Sigmoid colon (tissue), 7 donors: Measurements from ENCODE around the gene DOCK9. TPM values are rescaled to one million over a fixed set of nuclear protein-coding genes. Genes with fewer than 3 reads are reported as not detected.

Experiments
- DNase-seq: peaks from one replicate; pipeline ENCODE4 v3.0.0-alpha.2; 2019
- H3K27ac ChIP-seq, 4 donors: fragments of 200-600 bp; sonication (generic); one replicate each; pipeline ENCODE4 v1.5.1; 2016 to 2019; ENCODE audit warnings: mild to moderate bottlenecking in 1 of 4
- H3K27me3 ChIP-seq, 3 donors: fragments of 200-600 bp; sonication (generic); one replicate each; pipeline ENCODE4 v1.5.1; 2019; ENCODE audit warnings: mild to moderate bottlenecking in 1 of 3
- H3K36me3 ChIP-seq, 4 donors: fragments of 200-600 bp; sonication (generic); one replicate each; pipeline ENCODE4 v1.5.1; 2016 to 2019
- H3K4me1 ChIP-seq, 4 donors: fragments of 200-600 bp; sonication (generic); one replicate each; pipeline ENCODE4 v1.5.1; 2017 to 2019
- H3K4me3 ChIP-seq, 4 donors: fragments of 200-600 bp; sonication (generic); one replicate each; pipeline ENCODE4 v1.5.1; 2017 to 2019; ENCODE audit warnings: mild to moderate bottlenecking in 2 of 4, moderate library complexity in 1 of 4
- H3K9me3 ChIP-seq, 4 donors: fragments of 200-600 bp in 3 of 4; sonication (generic) in 3 of 4; one replicate each; pipeline versions ENCODE4 v1.5.1 to v1.6.1; 2013 to 2019
- CTCF ChIP-seq, 4 experiments: fragments of 450-650 bp in 3 of 4; fragments of 200-600 bp in 1 of 4; IDR thresholded peaks; one replicate each; pipeline ENCODE4 v1.5.1; 2016 to 2019; ENCODE audit warnings: antibody characterized with exemption in 4 of 4, mild to moderate bottlenecking in 3 of 4, moderate library complexity in 2 of 4
- EP300 ChIP-seq, 4 donors: sonication (generic); formaldehyde crosslinking; IDR thresholded peaks; one replicate each; pipeline ENCODE4 v1.6.1; 2017; ENCODE audit warnings: antibody characterized with exemption in 4 of 4
- POLR2A ChIP-seq, 2 donors: fragments of 450-650 bp; IDR thresholded peaks; one replicate each; pipeline ENCODE4 v1.6.1; 2016; ENCODE audit warnings: antibody characterized with exemption in 2 of 2, mild to moderate bottlenecking in 2 of 2, moderate library complexity in 2 of 2
- POLR2AphosphoS5 ChIP-seq, 4 donors: sonication (generic); formaldehyde crosslinking; IDR thresholded peaks; one replicate each; pipeline ENCODE4 v1.6.1; 2017; ENCODE audit warnings: antibody characterized with exemption in 4 of 4
- WGBS, 2 donors: extraction: QIAGEN DNeasy Blood & Tissue Kit; methylation state at CpG; one replicate each; pipeline ENCODE4 v1.1.7; 2013; 5-methylcytosine and 5-hydroxymethylcytosine counted together
- intact Hi-C: fragments of 100-400 bp; cut with DNase I; formaldehyde crosslinking; loops from one replicate; pipeline ENCODE4 v1.15.1; 2023
- polyA plus RNA-seq, 3 donors: library from polyadenylated mRNA; stranded (reverse); fragments of 200-250 nt; gene quantifications; one replicate each; pipeline ENCODE4 v1.2.3, GENCODE V29; 2013
- total RNA-seq, 4 donors: library from RNA; depleted of rRNA; stranded (reverse); fragments of >200 nt; gene quantifications; one replicate each; pipeline ENCODE4 v1.1.0, GENCODE V29; 2016
- donor health status: healthy with polysubstance abuse.
- donor health status: Bipolar disorder and iron deficiency.
- donor health status: healthy.

The DOCK9 gene
- total and polyA plus RNA-seq, 7 donors, result 10.8 to 126 (median 60.4) TPM

GRCh38 chr13:98883998-98884397, 93.9 kb downstream of the DOCK9 start:
- DNase-seq, result no peak
- 61 to 63% methylated on average over 3 of the region's 3 CpGs for WGBS, 2 donors
- intact Hi-C loops, result loop anchor here (10.0 kb wide), 1 partner anchor 201 kb away; no protein-coding TSS in a partner anchor
- no peaks in the 10 kb centered on the region for H3K27me3 ChIP-seq
- peaks cover 0 to 1% (median 0%) of the 10 kb centered on the region in 4 donors for H3K4me1 ChIP-seq
- H3K4me3 ChIP-seq, result no peak overlapping the region
- TF ChIP-seq POLR2AphosphoS5 (IDR thresholded peaks at IDR 0.05) (no peak), POLR2A (IDR thresholded peaks at IDR 0.05) (no peak), EP300 (IDR thresholded peaks at IDR 0.05) (no peak), CTCF (IDR thresholded peaks at IDR 0.05) (no peak)
- no peak overlapping the region for H3K27ac ChIP-seq
- H3K9me3 ChIP-seq, result no peaks in the 10 kb centered on the region
- peaks cover 19 to 93% (median 37%) of the 10 kb centered on the region in 4 donors for H3K36me3 ChIP-seq

GRCh38 chr13:98881390-98881789, 96.5 kb downstream of the DOCK9 start:
- Histone ChIP-seq H3K27me3 (no peaks in the 10 kb centered on the region), H3K27ac (no peak overlapping the region), H3K4me3 (no peak overlapping the region), H3K4me1 (peaks cover 0 to 11% (median 3%) of the 10 kb centered on the region in 4 donors), H3K9me3 (no peaks in the 10 kb centered on the region), H3K36me3 (peaks cover 19 to 99% (median 39%) of the 10 kb centered on the region in 4 donors)
- WGBS, 2 donors, result 96 to 97% methylated on average over 2 of the region's 2 CpGs
- DNase-seq, result no peak
- TF ChIP-seq POLR2AphosphoS5 (IDR thresholded peaks at IDR 0.05), result no peak
- no peak for TF ChIP-seq POLR2A (IDR thresholded peaks at IDR 0.05)
- no peak for TF ChIP-seq EP300 (IDR thresholded peaks at IDR 0.05)
- TF ChIP-seq CTCF (IDR thresholded peaks at IDR 0.05), result no peak
- intact Hi-C loops, result loop anchor here (10.0 kb wide), 1 partner anchor 203 kb away; no protein-coding TSS in a partner anchor

GRCh38 chr13:98880677-98881076, 97.2 kb downstream of the DOCK9 start:
- Histone ChIP-seq H3K27me3 (no peaks in the 10 kb centered on the region), H3K9me3 (no peaks in the 10 kb centered on the region), H3K4me3 (no peak overlapping the region), H3K27ac (no peak overlapping the region), H3K36me3 (peaks cover 19 to 99% (median 41%) of the 10 kb centered on the region in 4 donors), H3K4me1 (peaks cover 0 to 11% (median 3%) of the 10 kb centered on the region in 4 donors)
- DNase-seq, result no peak
- TF ChIP-seq POLR2A (IDR thresholded peaks at IDR 0.05) (no peak), EP300 (IDR thresholded peaks at IDR 0.05) (no peak), POLR2AphosphoS5 (IDR thresholded peaks at IDR 0.05) (no peak), CTCF (IDR thresholded peaks at IDR 0.05) (no peak)
- 95% methylated on average over 2 of the region's 2 CpGs for WGBS, 2 donors
- intact Hi-C loops, result loop anchor here (10.0 kb wide), 1 partner anchor 204 kb away; no protein-coding TSS in a partner anchor

GRCh38 chr13:98879957-98880356, 97.9 kb downstream of the DOCK9 start:
- H3K36me3 ChIP-seq, result peaks cover 19 to 98% (median 40%) of the 10 kb centered on the region in 4 donors
- no peak for DNase-seq
- H3K9me3 ChIP-seq, result no peaks in the 10 kb centered on the region
- intact Hi-C loops, result loop anchor here (10.0 kb wide), 1 partner anchor 205 kb away; no protein-coding TSS in a partner anchor
- no peaks in the 10 kb centered on the region for H3K27me3 ChIP-seq
- no peak for TF ChIP-seq EP300 (IDR thresholded peaks at IDR 0.05)
- TF ChIP-seq POLR2A (IDR thresholded peaks at IDR 0.05), result no peak
- no peak for TF ChIP-seq CTCF (IDR thresholded peaks at IDR 0.05)
- TF ChIP-seq POLR2AphosphoS5 (IDR thresholded peaks at IDR 0.05), result no peak
- H3K27ac ChIP-seq, result no peak overlapping the region
- H3K4me3 ChIP-seq, result no peak overlapping the region
- WGBS, 2 donors, result 15 to 53% methylated on average over 6 of the region's 6 CpGs
- peaks cover 0 to 11% (median 3%) of the 10 kb centered on the region in 4 donors for H3K4me1 ChIP-seq

DNA sequence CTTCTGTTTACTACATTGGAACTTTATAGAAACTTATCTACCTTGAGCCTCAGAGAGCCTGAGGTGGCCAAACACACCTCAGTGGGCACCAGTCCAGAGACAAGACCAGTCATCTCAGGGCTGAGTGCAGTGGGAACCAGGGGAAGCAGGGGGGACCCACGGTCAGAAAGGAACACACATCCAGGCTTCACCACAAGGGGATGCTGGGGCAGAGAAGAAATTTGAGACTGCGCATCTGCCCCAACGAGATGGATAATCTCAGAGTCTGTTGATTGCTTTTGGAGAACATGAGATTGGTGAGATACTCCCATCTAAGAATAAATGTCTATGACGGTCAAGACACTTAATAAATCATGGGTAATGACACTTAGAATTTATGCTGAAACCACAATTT, 98.7 kb downstream of the DOCK9 start:
- no peak for DNase-seq
- intact Hi-C loops, result no loop called here
- no peak overlapping the region for H3K4me3 ChIP-seq
- H3K27me3 ChIP-seq, result no peaks in the 10 kb centered on the region
- TF ChIP-seq POLR2A (IDR thresholded peaks at IDR 0.05) (no peak), CTCF (IDR thresholded peaks at IDR 0.05) (no peak), EP300 (IDR thresholded peaks at IDR 0.05) (no peak), POLR2AphosphoS5 (IDR thresholded peaks at IDR 0.05) (no peak)
- peaks cover 0 to 11% (median 3%) of the 10 kb centered on the region in 4 donors for H3K4me1 ChIP-seq
- H3K36me3 ChIP-seq, result peaks cover 14 to 98% (median 36%) of the 10 kb centered on the region in 4 donors
- 85 to 87% methylated on average over 4 of the region's 4 CpGs for whole genome bisulfite sequencing, 2 donors
- H3K9me3 ChIP-seq, result no peaks in the 10 kb centered on the region
- H3K27ac ChIP-seq, result no peak overlapping the region
